Cerebellar nuclear complex (tissue), 1 donor: Measurements from ENCODE around the gene ALX4.

Experiments used
- DNase-seq, 2 experiments: peaks; one replicate each; lab custom pipeline; 2025; lab: John Stamatoyannopoulos, UW

Gene ALX4

DNA sequence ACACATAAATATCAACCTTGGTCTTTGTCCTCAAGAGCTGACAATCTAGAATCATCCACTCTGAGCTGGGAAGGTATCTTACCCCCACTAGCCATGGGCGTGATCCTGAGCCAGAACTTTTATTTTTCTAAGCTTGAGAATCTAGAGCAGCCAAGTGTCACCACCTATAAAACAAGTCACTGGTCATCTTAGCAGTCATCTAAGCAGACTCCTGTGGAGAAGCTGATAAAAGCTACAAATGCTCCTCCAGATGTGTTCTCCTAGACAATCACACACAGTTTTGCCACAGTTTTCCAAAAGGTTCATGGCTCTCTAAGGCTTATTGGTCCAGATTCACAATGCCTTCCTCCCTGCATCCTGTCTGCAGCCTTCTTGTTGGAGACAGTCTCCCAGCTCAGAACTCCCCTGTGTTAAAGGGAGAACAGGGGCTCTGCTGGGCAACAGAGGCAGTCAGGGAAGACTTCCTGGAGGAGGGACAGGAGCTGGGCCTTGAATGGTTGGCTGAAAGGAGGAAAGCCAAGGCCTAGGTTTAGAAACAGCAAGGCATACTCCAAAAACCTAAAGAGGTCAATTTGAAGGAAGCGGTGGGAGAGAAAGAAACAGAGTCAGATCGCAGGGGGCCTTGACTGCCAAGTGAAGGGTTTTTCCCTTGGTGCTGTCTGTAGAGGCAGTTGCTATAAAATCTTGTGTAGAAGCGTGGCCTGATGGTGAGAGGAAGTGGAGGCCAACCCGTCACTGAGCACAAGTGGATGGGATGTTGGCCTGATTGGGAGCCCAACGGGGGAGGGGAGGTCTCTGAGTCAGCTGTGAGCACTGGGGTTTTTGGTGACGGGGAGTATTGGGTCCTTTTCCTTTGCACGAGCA, 42.0 kb downstream of the ALX4 start:
- DNase-seq, result no peak

DNA sequence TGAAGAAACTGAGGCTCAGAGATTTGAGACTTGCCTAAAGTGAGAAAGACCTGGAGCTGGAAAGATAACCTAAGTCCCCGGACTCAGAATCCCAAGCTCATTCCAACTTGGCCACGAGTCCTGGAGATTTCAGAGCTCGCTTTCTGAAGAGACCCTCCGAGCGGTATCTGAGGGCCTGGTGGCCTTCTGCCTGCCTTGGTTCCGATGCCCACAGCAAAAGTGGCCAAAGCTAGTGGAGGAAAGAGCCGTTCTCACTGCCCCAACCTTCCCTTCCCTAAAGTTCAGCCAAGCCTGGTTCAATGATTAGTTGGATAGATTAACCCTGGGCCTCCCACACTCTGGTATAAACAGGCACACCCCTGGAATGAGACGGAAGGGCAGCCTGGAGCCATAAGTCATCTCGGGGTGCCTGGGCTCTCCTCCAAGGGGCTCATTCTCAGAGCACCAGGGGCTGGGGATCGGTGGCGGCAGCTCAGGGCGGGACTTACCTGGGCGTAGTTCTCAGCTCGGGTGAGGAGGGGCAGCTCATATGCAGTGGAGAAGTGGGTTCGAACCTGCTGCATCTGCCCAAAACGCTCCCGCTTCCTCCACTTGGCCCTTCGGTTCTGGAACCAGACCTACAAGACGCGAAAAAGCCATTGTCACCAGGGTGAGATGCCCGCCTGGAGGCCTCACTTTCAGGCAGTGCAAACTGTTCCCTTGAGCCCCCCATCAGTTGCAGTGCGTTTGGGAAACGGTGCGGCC, 42.8 kb downstream of the ALX4 start:
- no peak for DNase-seq

DNA sequence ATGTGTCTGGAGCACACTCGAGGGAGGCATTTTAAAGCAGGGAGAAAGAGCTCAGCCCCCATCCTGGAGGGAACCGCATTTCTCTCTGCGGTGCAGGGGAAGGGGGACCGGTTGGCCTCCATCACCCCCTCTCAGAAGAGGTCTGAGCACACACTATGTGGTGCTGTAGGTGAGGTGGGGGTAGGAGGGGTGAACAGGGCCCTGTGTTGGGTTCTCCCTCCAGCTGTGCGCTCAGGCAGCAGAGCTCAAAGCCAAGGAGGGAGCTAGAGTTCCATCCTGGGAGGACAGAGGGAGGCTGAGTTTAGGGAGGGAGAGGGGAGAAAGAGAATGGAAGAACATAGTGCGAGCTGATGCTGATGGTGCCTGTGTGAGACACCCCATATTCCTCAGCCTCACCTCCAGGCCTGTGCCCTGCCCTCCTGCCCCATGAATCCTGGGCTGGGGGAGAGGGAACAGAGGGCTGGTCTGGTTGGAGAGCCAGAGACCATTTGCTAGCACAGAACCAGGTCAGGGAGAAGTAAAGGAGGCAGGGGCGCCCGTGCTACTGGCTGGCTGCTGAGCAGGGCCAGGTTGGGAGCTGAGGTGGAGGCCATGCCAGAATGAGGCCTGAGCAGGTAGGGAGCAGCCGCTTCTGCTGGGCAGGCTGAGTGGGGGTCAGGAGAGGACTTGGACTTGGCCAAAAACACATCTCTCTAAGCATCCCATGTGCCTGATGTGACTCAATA, 43.7 kb downstream of the ALX4 start:
- DNase-seq, result no peak

DNA sequence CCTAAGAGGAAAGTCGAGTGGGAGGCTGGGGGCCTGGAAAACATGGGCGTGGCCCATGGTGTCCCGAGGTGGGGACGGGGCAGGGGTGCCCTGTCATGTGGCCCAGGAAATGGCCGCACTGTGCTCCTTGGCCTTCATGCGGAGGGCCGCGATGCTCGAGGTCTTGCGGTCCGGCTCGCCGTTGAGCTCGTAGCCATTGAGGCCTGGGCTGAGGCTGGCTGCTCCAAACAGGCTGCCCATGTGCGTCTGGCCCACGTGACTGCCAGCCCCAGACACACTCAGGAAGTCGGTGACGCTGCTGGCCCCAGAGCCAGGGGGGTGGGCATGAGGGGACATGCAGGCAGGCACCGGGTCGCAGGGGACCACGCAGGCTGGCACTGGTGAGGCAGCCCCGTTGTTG, 45.2 kb downstream of the ALX4 start:
- DNase-seq, result no peak

- DNase-seq, result no peak
Observed at GRCh38 chr11:44264438-44264749, 45.5 kb downstream of the ALX4 start.

DNA sequence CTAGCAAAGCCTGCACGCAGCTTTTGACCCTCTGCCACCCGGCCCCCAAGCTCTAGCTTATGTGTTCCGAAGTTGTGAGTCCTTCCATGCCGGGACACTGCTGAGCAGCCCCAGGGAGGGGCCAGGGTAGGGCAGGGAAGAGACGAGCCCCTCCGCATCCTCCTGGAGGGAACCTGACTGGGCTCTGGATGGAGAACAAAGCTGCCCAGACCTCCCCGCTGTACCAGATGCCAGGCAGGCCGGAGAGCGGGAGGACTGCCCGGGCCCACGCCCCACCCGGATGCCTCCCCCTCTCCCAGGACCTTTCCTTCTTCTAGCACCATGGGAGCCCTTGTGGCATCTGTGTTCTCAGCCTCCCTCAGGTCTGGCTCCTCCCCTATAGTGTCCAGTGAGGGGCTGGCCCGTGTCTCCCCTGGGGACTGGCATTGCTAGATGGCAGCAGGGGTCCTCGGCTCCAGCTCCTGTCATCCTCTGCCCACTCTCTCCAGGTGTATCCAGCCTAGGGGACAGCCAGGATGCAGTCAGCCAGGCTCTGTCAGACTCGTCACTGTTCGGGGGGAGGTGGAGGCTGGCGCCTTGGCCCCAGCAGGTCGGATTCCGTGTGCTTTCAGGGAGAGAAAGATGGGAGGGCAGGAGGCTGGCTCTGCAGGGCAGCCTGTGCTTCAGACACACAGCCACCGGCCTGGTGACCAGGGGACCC, 46.1 kb downstream of the ALX4 start:
- DNase-seq, result no peak

- DNase-seq, result no peak
Observed at GRCh38 chr11:44261800-44262591, 47.9 kb downstream of the ALX4 start.

- DNase-seq, result no peak
Observed at GRCh38 chr11:44260081-44260480, 49.9 kb downstream of the ALX4 start.

DNA sequence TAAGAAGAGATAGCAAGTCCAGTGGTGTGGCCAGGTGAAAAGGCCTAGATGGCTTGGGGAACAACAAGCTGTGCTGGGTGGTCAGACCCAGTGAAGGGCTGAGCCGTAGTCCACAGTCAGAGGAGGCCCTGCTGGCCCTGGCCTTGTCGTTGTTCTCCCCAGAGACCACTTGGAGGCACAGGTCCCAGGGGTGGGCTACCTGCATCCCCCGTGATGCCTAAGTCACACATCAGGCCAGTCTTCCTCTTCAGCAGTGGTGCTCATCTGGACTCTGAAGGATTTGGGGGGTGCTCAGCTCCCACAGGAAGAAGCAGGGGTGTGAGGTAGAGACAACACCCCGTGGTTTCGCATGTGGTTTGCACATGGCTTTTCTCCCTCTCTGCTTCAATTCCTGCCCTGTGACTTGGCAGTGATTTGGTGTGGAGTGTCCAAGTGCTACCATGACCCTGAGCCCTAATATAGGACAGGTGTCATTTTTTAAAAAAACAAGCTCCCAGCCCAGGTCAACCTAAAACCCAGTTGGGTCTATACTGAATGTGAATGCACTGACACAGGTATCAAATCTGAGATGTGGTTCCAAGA, 51.0 kb downstream of the ALX4 start:
- no peak for DNase-seq

DNA sequence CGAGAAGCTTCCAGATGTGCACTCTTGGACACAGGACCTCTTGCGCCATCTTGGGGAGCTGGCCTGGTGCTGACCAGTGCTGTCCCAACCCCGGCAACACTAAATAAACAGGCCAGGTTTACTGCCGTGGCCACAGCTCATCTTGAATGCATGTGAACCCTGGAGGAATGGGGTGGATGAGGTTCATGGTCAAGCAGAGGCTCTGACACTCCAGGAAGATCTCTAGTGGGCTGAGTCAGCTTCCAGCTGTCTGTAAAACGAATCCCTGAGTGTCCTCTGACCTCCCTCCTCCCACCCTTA, 51.8 kb downstream of the ALX4 start:
- no peak for DNase-seq

DNA sequence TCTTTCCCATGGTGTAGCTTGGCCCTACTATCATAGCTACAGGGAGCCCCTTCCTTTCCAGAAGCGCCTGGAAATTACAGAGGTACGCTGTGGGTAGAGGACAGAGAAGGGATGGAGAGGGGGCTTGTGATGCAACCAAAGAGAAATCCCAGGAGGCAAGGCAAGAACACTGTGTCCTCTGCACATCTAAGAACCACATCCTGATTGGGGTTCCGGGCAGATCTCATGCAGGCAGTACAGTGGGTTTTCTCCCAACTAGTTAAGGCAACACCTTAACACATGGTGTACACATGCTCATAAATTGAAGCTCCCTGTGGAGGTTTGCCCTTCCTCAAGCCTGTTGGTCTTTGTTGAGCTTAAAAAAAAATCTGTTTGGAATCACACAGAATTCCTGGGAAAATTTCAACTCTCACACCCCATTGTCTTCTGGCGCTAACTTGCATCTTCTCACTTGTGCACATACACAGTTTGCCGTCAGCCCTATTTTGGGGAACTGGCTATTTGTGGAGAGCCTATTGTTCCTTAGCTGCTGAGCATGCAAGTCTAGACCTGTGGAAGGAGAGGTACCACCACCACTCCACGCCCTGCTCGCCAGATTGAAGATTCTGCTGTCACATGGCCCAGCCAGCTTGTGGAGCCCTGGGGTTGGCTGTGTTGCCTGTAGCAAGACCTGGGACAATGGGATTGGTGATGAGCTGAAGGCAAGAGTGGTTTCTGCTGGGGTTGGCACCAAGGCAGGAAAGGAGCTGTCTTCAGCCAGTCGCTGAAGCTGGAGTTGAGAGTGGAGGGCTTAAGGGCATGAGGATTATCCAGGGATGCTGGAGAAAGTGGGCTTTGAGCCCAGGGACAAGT, 52.4 kb downstream of the ALX4 start:
- no peak for DNase-seq

- no peak for DNase-seq
Observed at GRCh38 chr11:44256673-44257291, 53.2 kb downstream of the ALX4 start.

DNA sequence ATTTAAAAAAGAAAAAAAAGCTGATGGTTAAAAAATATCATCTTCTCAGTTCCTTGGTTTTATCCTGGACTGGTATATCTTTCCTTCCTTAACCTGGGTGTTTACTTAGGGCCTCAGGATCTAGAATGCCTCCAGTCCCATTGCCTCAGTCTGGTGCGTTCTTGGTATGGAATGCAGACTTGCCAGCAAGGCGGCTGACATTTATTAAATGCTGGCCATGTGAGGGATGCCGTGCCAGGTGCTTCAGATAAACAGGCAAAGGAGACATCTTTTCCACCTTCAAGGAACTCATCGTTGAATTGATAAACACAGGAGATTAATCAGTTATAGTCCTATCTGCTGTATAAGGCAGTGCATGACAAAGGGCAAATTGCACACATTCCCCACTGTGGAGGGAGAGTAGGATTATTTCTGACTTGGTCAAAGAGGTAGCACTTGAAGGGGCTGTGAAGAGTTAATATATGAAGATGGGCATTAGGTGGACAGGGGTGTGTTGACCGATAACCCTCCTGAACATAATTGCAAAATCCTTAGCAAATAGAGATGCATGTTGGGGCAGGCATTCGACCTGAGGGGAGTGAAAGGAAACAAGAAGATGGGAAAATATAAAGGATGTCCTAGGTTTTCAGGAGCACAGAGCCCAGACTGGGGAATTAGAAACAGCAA, 54.4 kb downstream of the ALX4 start:
- no peak for DNase-seq

- DNase-seq, result no peak
Observed at GRCh38 chr11:44252999-44253602, 56.8 kb downstream of the ALX4 start.

- DNase-seq, result no peak
Observed at GRCh38 chr11:44250421-44250820, 59.5 kb downstream of the ALX4 start.

- DNase-seq, result no peak
Observed at GRCh38 chr11:44248109-44248508, 61.8 kb downstream of the ALX4 start.

DNA sequence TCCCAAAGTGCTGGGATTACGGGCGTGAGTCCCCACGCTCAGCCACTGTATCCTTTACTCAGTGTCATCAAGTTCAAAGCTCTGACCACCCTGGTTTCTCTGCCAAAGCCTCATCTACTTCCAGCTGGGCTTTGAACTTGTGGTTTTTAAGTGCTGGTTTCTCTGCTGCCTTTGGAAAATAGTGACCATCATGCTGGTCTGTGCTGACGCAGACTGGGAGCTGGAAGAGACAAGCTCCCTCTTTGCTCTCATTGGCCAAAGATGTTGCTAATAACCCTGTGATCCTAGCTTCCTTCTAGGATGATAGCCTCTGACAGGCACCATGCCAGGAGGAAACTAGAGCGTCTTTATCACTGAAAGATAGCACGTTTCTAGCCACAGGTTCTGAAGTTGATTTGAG, 62.4 kb downstream of the ALX4 start:
- DNase-seq, result no peak

DNA sequence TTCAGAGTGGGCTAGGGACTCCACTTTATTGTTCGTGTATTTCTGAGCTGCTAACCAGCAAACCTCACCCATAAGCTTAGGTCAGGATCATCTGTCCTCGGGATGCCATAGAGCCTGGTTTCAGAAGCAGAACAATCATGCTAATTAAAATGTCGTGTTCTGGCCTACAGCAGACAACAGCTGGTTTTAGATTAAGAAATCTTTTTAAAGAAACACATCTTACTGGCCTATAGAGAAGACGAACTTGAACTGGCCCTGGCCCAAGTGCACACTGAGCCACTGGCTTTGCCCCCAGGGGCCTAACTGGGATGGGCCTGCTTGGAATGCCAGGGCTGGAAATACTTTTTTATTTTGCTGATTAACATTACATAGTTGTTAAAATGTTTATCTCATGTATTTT, 63.2 kb downstream of the ALX4 start:
- no peak for DNase-seq
